DMS153 (cell line): ENCODE data around the gene TPPP2.
"Not testable (repeated sequence)": the region's sequence is repeated elsewhere in the genome, so short reads cannot be mapped to it uniquely, and the experiment has no call there.

Source experiments
- DNase-seq: peaks from one replicate; lab custom pipeline; 2025; lab: John Stamatoyannopoulos, UW

The TPPP2 gene

GRCh38 chr14:21038441-21039422 is 8.7 kb downstream of the TPPP2 start:
- DNase-seq, result peak; percentile 36

- DNase-seq, result peak; percentile 55
Observed at GRCh38 chr14:21039585-21040369, 9.8 kb downstream of the TPPP2 start.

GRCh38 chr14:21040370-21040925 is 10.4 kb downstream of the TPPP2 start:
- DNase-seq, result no peak

- DNase-seq, result not testable (repeated sequence)
Observed at GRCh38 chr14:21040941-21041340, 10.9 kb downstream of the TPPP2 start.

- peak; percentile 1 for DNase-seq
Observed at GRCh38 chr14:21041676-21042433, 11.8 kb downstream of the TPPP2 start, which contains the start of gene RNASE7. Gene RNASE7, plus strand, starts transcription at chr14:21042362. Its CDS starts 631 bp downstream, at chr14:21042993.

GRCh38 chr14:21042918-21043317 is 12.9 kb downstream of the TPPP2 start:
- no peak for DNase-seq

GRCh38 chr14:21043387-21043973 is 13.5 kb downstream of the TPPP2 start:
- peak; percentile 2 for DNase-seq

- DNase-seq, result peak; percentile 20
Observed at GRCh38 chr14:21043974-21044618, 14.1 kb downstream of the TPPP2 start.

- no peak for DNase-seq
Observed at GRCh38 chr14:21047378-21047781, 17.4 kb downstream of the TPPP2 start.

- DNase-seq, result no peak
Observed at GRCh38 chr14:21048638-21049037, 18.6 kb downstream of the TPPP2 start.

GRCh38 chr14:21049271-21049673 is 19.3 kb downstream of the TPPP2 start:
- no peak for DNase-seq

GRCh38 chr14:21050597-21050996 is 20.6 kb downstream of the TPPP2 start:
- no peak for DNase-seq

- DNase-seq, result no peak
Observed at GRCh38 chr14:21053184-21054122, 23.4 kb downstream of the TPPP2 start.

GRCh38 chr14:21054123-21054767 is 24.2 kb downstream of the TPPP2 start:
- no peak for DNase-seq

- DNase-seq, result no peak
Observed at GRCh38 chr14:21054768-21055145, 24.7 kb downstream of the TPPP2 start.

GRCh38 chr14:21055432-21056117 is 25.6 kb downstream of the TPPP2 start:
- DNase-seq, result no peak

GRCh38 chr14:21056520-21057163 is 26.6 kb downstream of the TPPP2 start:
- no peak for DNase-seq
